ENCODE results near the gene RPS21.

RPS21 gene

GRCh38 chr20:62404112-62404665 lies 17.3 kb downstream of the RPS21 start:
- TF ChIP-seq FOXP2 (optimal IDR thresholded peaks at IDR 0.05; ENCODE audit: borderline replicate concordance, extremely low read depth, extremely low read length, insufficient read depth): no peak
- no peak for TF ChIP-seq REST (IDR thresholded peaks at IDR 0.05; ENCODE audit: insufficient read depth in 1 of 2, low read depth in 2 of 2, low read length in 2 of 2)
- TF ChIP-seq POLR2AphosphoS5 (IDR thresholded peaks at IDR 0.05; ENCODE audit: low read depth, low read length): no peak
- TF ChIP-seq SIN3A (IDR thresholded peaks at IDR 0.05; ENCODE audit: borderline replicate concordance, insufficient read depth, low read length): no peak

GRCh38 chr20:62404761-62405107 lies 17.8 kb downstream of the RPS21 start:
- TF ChIP-seq REST (IDR thresholded peaks at IDR 0.05; ENCODE audit: insufficient read depth in 1 of 2, low read depth in 2 of 2, low read length in 2 of 2) (no peak), POLR2AphosphoS5 (IDR thresholded peaks at IDR 0.05; ENCODE audit: low read depth, low read length) (no peak), SIN3A (IDR thresholded peaks at IDR 0.05; ENCODE audit: borderline replicate concordance, insufficient read depth, low read length) (no peak), TAF1 (IDR thresholded peaks at IDR 0.05; ENCODE audit: borderline replicate concordance, insufficient read depth, low read length) (no peak)

- TF ChIP-seq TAF1 (IDR thresholded peaks at IDR 0.05; ENCODE audit: borderline replicate concordance, insufficient read depth, low read length) (no peak), SIN3A (IDR thresholded peaks at IDR 0.05; ENCODE audit: borderline replicate concordance, insufficient read depth, low read length) (no peak), FOXP2 (optimal IDR thresholded peaks at IDR 0.05; ENCODE audit: borderline replicate concordance, extremely low read depth, extremely low read length, insufficient read depth) (no peak), REST (IDR thresholded peaks at IDR 0.05; ENCODE audit: insufficient read depth in 1 of 2, low read depth in 2 of 2, low read length in 2 of 2) (no peak), POLR2AphosphoS5 (IDR thresholded peaks at IDR 0.05; ENCODE audit: low read depth, low read length) (no peak)
Measured at GRCh38 chr20:62405108-62405980, 18.4 kb downstream of the RPS21 start.

GRCh38 chr20:62405981-62406513 lies 19.1 kb downstream of the RPS21 start:
- no peak for TF ChIP-seq TAF1 (IDR thresholded peaks at IDR 0.05; ENCODE audit: borderline replicate concordance, insufficient read depth, low read length)
- TF ChIP-seq FOXP2 (optimal IDR thresholded peaks at IDR 0.05; ENCODE audit: borderline replicate concordance, extremely low read depth, extremely low read length, insufficient read depth): no peak
- no peak for TF ChIP-seq REST (IDR thresholded peaks at IDR 0.05; ENCODE audit: insufficient read depth in 1 of 2, low read depth in 2 of 2, low read length in 2 of 2)
- no peak for TF ChIP-seq POLR2AphosphoS5 (IDR thresholded peaks at IDR 0.05; ENCODE audit: low read depth, low read length)
- no peak for TF ChIP-seq SIN3A (IDR thresholded peaks at IDR 0.05; ENCODE audit: borderline replicate concordance, insufficient read depth, low read length)

All from PFSK-1 (cell line).